HepG2 (cell line): ENCODE results near the gene HPRT1. TPM values are rescaled to one million over a fixed set of nuclear protein-coding genes. Genes with fewer than 3 reads are reported as not detected.

Experiments used
- ATAC-seq: fragments of 200-7000 bp; cut with Tn5 transposase; 3 replicates; pipeline ENCODE4 v1.9.1; 2020; ENCODE audit warnings: mild to moderate bottlenecking, moderate library complexity
- BruUV-seq: library from RNA; stranded (reverse); fragments of 400-500 nt; replicated peaks from 2 replicates; lab custom pipeline; 2021; lab: Mats Ljungman, UMichigan
- CTCF ChIA-PET: fragments of 300-600 bp; formaldehyde crosslinking; extraction: SDS; loops from one replicate; lab custom pipeline; 2021; ENCODE audit warnings: low total read pairs, inconsistent platforms, low intra/inter-chr PET ratio; lab: Yijun Ruan, JAX
- POLR2A ChIA-PET: fragments of 350-600 bp; sonication (Branson Sonifier 250); formaldehyde crosslinking; loops from one replicate; lab custom pipeline; 2020; ENCODE audit warnings: antibody characterized with exemption, inconsistent platforms; lab: Yijun Ruan, JAX
- DNase-seq: peaks from one replicate; pipeline ENCODE4 v3.0.0-alpha.2; 2015; ENCODE audit warnings: low spot score
- FAIRE-seq: peaks from 3 replicates; lab custom pipeline; 2011; peaks lifted over from hg19 to GRCh38; lab: Jason Lieb, UNC
- H2AFZ ChIP-seq: one replicate; pipeline ENCODE4 v1.6.1; 2011; ENCODE audit warnings: low read length, inconsistent platforms
- H3K27ac ChIP-seq: fragments of 300-600 bp; 3 replicates; pipeline ENCODE4 v1.8.0; 2011; ENCODE audit warnings: mixed run types, mild to moderate bottlenecking, mixed read lengths, low read length, inconsistent platforms; ENCODE audit not compliant: insufficient read depth; ENCODE audit errors: extremely low read length
- H3K27me3 ChIP-seq, 2 experiments: fragments of 200-600 bp in 1 of 2; 2 replicates in 1 of 2; 3 replicates in 1 of 2; pipeline versions ENCODE4 v1.6.0 to v1.8.0; 2011; ENCODE audit warnings: low read length in 2 of 2, mild to moderate bottlenecking in 2 of 2, moderate library complexity in 2 of 2, inconsistent platforms in 1 of 2; ENCODE audit not compliant: insufficient read depth in 2 of 2, control insufficient read depth in 1 of 2
- H3K36me3 ChIP-seq, 2 experiments: fragments of 200-600 bp in 1 of 2; replicated peaks in 1 of 2; 2 replicates in 1 of 2; 3 replicates in 1 of 2; pipeline versions ENCODE4 v1.5.1 to v1.8.0; 2011; ENCODE audit warnings: low read length in 2 of 2, inconsistent platforms in 1 of 2; ENCODE audit not compliant: insufficient read depth in 2 of 2, control insufficient read depth in 1 of 2
- H3K4me1 ChIP-seq: 2 replicates; pipeline ENCODE4 v1.5.1; 2012; ENCODE audit warnings: low read length, inconsistent platforms; ENCODE audit not compliant: insufficient read depth
- H3K4me2 ChIP-seq: 2 replicates; pipeline ENCODE4 v1.6.0; 2011; ENCODE audit warnings: low read depth, low read length, inconsistent platforms
- H3K4me3 ChIP-seq, 3 experiments: fragments of 200-600 bp in 1 of 3; sonication (generic), shearing (Covaris generic) in 1 of 3; replicated peaks in 1 of 3; 2 replicates each; pipeline ENCODE4 v1.5.1; 2011 to 2016; ENCODE audit warnings: low read length in 3 of 3, inconsistent platforms in 2 of 3, low read depth in 2 of 3, mild to moderate bottlenecking in 2 of 3, control low read depth in 1 of 3, mixed read lengths in 1 of 3; ENCODE audit not compliant: insufficient read depth in 1 of 3
- H3K79me2 ChIP-seq: one replicate; pipeline ENCODE4 v1.6.1; 2011; ENCODE audit warnings: low read length, inconsistent platforms; ENCODE audit not compliant: insufficient read depth
- H3K9ac ChIP-seq: 2 replicates; pipeline ENCODE4 v1.6.0; 2011; ENCODE audit warnings: mild to moderate bottlenecking, low read depth, low read length, inconsistent platforms; ENCODE audit not compliant: insufficient read depth
- H3K9me3 ChIP-seq: 2 replicates; pipeline ENCODE4 v1.5.1; 2012; ENCODE audit warnings: mild to moderate bottlenecking, low read length
- H4K20me1 ChIP-seq: 2 replicates; pipeline ENCODE4 v1.6.0; 2011; ENCODE audit warnings: inconsistent platforms, mild to moderate bottlenecking, low read length, moderate library complexity; ENCODE audit not compliant: insufficient read depth
- FOXA3 ChIP-seq: IDR thresholded peaks from 2 replicates; pipeline ENCODE4 v1.6.1; 2016; ENCODE audit warnings: missing genetic modification reagents, missing compliant biosample characterization
- HDAC2 ChIP-seq: sonication (generic); formaldehyde crosslinking; IDR thresholded peaks from 2 replicates; pipeline ENCODE4 v1.4.0; 2020; ENCODE audit warnings: missing genetic modification reagents
- HOXA9 ChIP-seq: sonication (generic); formaldehyde crosslinking; IDR thresholded peaks from 2 replicates; pipeline ENCODE4 v1.8.1; 2022; ENCODE audit warnings: missing genetic modification reagents, mild to moderate bottlenecking, moderate library complexity, borderline replicate concordance
- MXD4 ChIP-seq: IDR thresholded peaks from 2 replicates; pipeline ENCODE4 v1.6.1; 2016; ENCODE audit warnings: mild to moderate bottlenecking, missing biosample characterization, missing genetic modification reagents
- NAIF1 ChIP-seq: sonication (generic); formaldehyde crosslinking; IDR thresholded peaks from 2 replicates; pipeline ENCODE4 v1.5.0; 2020; ENCODE audit warnings: mild to moderate bottlenecking, missing genetic modification reagents, borderline replicate concordance
- SP4 ChIP-seq: sonication (generic); formaldehyde crosslinking; IDR thresholded peaks from 2 replicates; pipeline ENCODE4 v1.8.1; 2023; ENCODE audit warnings: mild to moderate bottlenecking, missing genetic modification reagents
- SSRP1 ChIP-seq: IDR thresholded peaks from 2 replicates; pipeline ENCODE4 v1.6.1; 2016; ENCODE audit warnings: control low read depth
- STAT5B ChIP-seq: sonication (generic); formaldehyde crosslinking; IDR thresholded peaks from 2 replicates; pipeline ENCODE4 v1.4.0; 2020; ENCODE audit warnings: missing genetic modification reagents
- ZNF264 ChIP-seq: sonication (generic); formaldehyde crosslinking; IDR thresholded peaks from 2 replicates; pipeline ENCODE4 v1.4.0; 2020; ENCODE audit warnings: missing genetic modification reagents
- ZNF572 ChIP-seq: sonication (generic); formaldehyde crosslinking; IDR thresholded peaks from 2 replicates; pipeline ENCODE4 v1.5.1; 2020; ENCODE audit warnings: mild to moderate bottlenecking, missing genetic modification reagents
- ZNF800 ChIP-seq: sonication (generic); formaldehyde crosslinking; IDR thresholded peaks from 2 replicates; pipeline ENCODE4 v1.4.0; 2020; ENCODE audit warnings: missing genetic modification reagents
- WGBS: methylation state at CpG from one replicate; pipeline ENCODE4 v1.1.6; 2017; ENCODE audit warnings: low lambda C conversion rate; 5-methylcytosine and 5-hydroxymethylcytosine counted together
- in situ Hi-C: cut with HindIII; loops from 2 replicates; pipeline ENCODE4 v1.10.0; 2017; ENCODE audit warnings: low pct_unique_long_range_greater_than_20kb; ENCODE audit not compliant: extremely low pct_ligation_motif_present
- intact Hi-C: fragments of 100-400 bp; cut with micrococcal nuclease; formaldehyde crosslinking; loops from one replicate; pipeline ENCODE4 v1.10.0; 2022; ENCODE audit not compliant: unreplicated experiment
- polyA plus RNA-seq, 8 experiments: library from polyadenylated mRNA; depleted of rRNA in 3 of 8; stranded (reverse) in 7 of 8; unstranded in 1 of 8; fragments of >200 nt; fragmentation: Illumina TruSeq in 4 of 8; extraction: Trizol in 4 of 8; gene quantifications; 2 replicates each; pipeline versions ENCODE4 v1.2.1 to v1.2.3, GENCODE V29; 2011 to 2016; ENCODE audit warnings: low read depth in 4 of 8, missing spikeins in 1 of 8, mixed read lengths in 1 of 8; ENCODE audit not compliant: insufficient read depth in 1 of 8
- total RNA-seq, 5 experiments: library from RNA; depleted of rRNA; stranded (reverse); fragments of >200 nt; fragmentation: Illumina TruSeq; extraction: Trizol; gene quantifications; 2 replicates each; pipeline ENCODE4 v1.2.3, GENCODE V29; 2016; ENCODE audit warnings: low read depth in 1 of 5
- TF ChIP-seq, protein P1 (sequence below), 2 experiments: sonication (generic) in 1 of 2; formaldehyde crosslinking in 1 of 2; IDR thresholded peaks; 2 replicates each; pipeline versions ENCODE4 v1.6.1 to v1.9.0; 2014 to 2022; ENCODE audit warnings: antibody characterized with exemption in 1 of 2, borderline replicate concordance in 1 of 2, inconsistent platforms in 1 of 2, low read depth in 1 of 2, missing genetic modification reagents in 1 of 2
- TF ChIP-seq, protein P2 (sequence below): sonication (generic); formaldehyde crosslinking; IDR thresholded peaks from 2 replicates; pipeline ENCODE4 v1.5.0; 2020; ENCODE audit warnings: mild to moderate bottlenecking, missing genetic modification reagents, borderline replicate concordance

Gene HPRT1
- total and polyA plus RNA-seq, 2 of the 13 experiments (the other 11 are each of a cell fraction or from before 2014, with no cell fraction given): 4.6 to 25.2 TPM

GRCh38 chrX:134546187-134546586, 86.2 kb downstream of the HPRT1 start (continued):
- TF ChIP-seq, protein P1, sequence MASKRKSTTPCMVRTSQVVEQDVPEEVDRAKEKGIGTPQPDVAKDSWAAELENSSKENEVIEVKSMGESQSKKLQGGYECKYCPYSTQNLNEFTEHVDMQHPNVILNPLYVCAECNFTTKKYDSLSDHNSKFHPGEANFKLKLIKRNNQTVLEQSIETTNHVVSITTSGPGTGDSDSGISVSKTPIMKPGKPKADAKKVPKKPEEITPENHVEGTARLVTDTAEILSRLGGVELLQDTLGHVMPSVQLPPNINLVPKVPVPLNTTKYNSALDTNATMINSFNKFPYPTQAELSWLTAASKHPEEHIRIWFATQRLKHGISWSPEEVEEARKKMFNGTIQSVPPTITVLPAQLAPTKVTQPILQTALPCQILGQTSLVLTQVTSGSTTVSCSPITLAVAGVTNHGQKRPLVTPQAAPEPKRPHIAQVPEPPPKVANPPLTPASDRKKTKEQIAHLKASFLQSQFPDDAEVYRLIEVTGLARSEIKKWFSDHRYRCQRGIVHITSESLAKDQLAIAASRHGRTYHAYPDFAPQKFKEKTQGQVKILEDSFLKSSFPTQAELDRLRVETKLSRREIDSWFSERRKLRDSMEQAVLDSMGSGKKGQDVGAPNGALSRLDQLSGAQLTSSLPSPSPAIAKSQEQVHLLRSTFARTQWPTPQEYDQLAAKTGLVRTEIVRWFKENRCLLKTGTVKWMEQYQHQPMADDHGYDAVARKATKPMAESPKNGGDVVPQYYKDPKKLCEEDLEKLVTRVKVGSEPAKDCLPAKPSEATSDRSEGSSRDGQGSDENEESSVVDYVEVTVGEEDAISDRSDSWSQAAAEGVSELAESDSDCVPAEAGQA (IDR thresholded peaks at IDR 0.05; ENCODE audit: low read depth): no peak
- TF ChIP-seq, protein P1 (CRISPR knock-in tag; IDR thresholded peaks at IDR 0.05; ENCODE audit: borderline replicate concordance): no peak
- no peak for TF ChIP-seq STAT5B
- TF ChIP-seq, all 625 proteins: peak for 0

- no peak for FAIRE-seq
- POLR2A ChIA-PET: no interaction called here
- CTCF ChIA-PET: no interaction called here
- no peak for TF ChIP-seq MXD4 (CRISPR knock-in tag)
- no peak for TF ChIP-seq HDAC2
- TF ChIP-seq NAIF1 (CRISPR knock-in tag): no peak
- no peak for TF ChIP-seq FOXA3 (CRISPR knock-in tag)
- TF ChIP-seq ZNF800: no peak
- TF ChIP-seq ZNF264 (CRISPR knock-in tag): no peak
- no peak for TF ChIP-seq SSRP1
- TF ChIP-seq, protein P2, sequence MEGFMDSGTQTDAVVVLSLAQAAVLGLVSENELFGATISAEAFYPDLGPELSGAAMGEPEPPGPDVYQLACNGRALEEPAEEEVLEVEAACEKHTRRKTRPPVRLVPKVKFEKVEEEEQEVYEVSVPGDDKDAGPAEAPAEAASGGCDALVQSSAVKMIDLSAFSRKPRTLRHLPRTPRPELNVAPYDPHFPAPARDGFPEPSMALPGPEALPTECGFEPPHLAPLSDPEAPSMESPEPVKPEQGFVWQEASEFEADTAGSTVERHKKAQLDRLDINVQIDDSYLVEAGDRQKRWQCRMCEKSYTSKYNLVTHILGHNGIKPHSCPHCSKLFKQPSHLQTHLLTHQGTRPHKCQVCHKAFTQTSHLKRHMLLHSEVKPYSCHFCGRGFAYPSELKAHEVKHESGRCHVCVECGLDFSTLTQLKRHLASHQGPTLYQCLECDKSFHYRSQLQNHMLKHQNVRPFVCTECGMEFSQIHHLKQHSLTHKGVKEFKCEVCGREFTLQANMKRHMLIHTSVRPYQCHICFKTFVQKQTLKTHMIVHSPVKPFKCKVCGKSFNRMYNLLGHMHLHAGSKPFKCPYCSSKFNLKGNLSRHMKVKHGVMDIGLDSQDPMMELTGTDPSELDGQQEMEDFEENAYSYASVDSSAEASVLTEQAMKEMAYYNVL (CRISPR knock-in tag): no peak
- TF ChIP-seq HOXA9: no peak
- no peak for TF ChIP-seq SP4
- no peak for TF ChIP-seq ZNF572 (CRISPR knock-in tag)
Measured at GRCh38 chrX:134547047-134547679, 87.2 kb downstream of the HPRT1 start.

More at GRCh38 chrX:134547047-134547679, 87.2 kb downstream of the HPRT1 start:
- no TSS peak for BruUV-seq
- DNase-seq (no peak), ATAC-seq (no peak)
- no peaks in the 10 kb centered on the region for H4K20me1 ChIP-seq
- no peak overlapping the region for H3K4me3 ChIP-seq
- no peak overlapping the region for H2AFZ ChIP-seq
- no peaks in the 10 kb centered on the region for H3K79me2 ChIP-seq
- intact Hi-C loops (no loop called here), in situ Hi-C loops (no loop called here)
- WGBS: 51% methylated on average over 7 of the region's 7 CpGs
- no peak overlapping the region for H3K4me2 ChIP-seq
- peaks cover 0 to 13% of the 10 kb centered on the region in 2 experiments; a peak in 1 of 5 replicates for H3K27me3 ChIP-seq
- H3K27ac ChIP-seq: no peak overlapping the region
- no peak overlapping the region for H3K9ac ChIP-seq
- H3K36me3 ChIP-seq: no peaks in the 10 kb centered on the region
- no peaks in the 10 kb centered on the region for H3K4me1 ChIP-seq
- H3K9me3 ChIP-seq: no peaks in the 10 kb centered on the region
